Measurements from ENCODE around the gene GNAL.
A peak's percentile ranks its signal among the peaks of the same experiment; 100 is the strongest.
"Not testable (repeated sequence)": the region's sequence is repeated elsewhere in the genome, so short reads cannot be mapped to it uniquely, and the experiment has no call there.

Gene GNAL

GRCh38 chr18:11849841-11850634 is 161.0 kb downstream of the GNAL start:
- peak; percentile 78 for DNase-seq (ENCODE audit: low spot score)

GRCh38 chr18:11850821-11851145 is 161.7 kb downstream of the GNAL start:
- peak; percentile 46 for DNase-seq (ENCODE audit: low spot score)

GRCh38 chr18:11851146-11851805 is 162.2 kb downstream of the GNAL start, which contains the start of gene CHMP1B:
TSS of gene CHMP1B (plus strand) at chr18:11851413. CDS start at chr18:11851512, 99 bp downstream.
- peak; percentile 95 for DNase-seq (ENCODE audit: low spot score)

GRCh38 chr18:11851806-11852337 is 162.8 kb downstream of the GNAL start:
- peak; percentile 44 for DNase-seq (ENCODE audit: low spot score)

GRCh38 chr18:11854554-11854953 is 165.5 kb downstream of the GNAL start:
- not testable (repeated sequence) for DNase-seq (ENCODE audit: low spot score)

GRCh38 chr18:11857177-11857887 is 168.3 kb downstream of the GNAL start:
- peak; percentile 97 for DNase-seq (ENCODE audit: low spot score)

GRCh38 chr18:11859282-11859830 is 170.3 kb downstream of the GNAL start:
- no peak for DNase-seq (ENCODE audit: low spot score)

GRCh38 chr18:11859903-11860407 is 170.9 kb downstream of the GNAL start:
- peak; percentile 96 for DNase-seq (ENCODE audit: low spot score)

- no peak for DNase-seq (ENCODE audit: low spot score)
Observed at GRCh38 chr18:11860594-11861450, 171.8 kb downstream of the GNAL start.

- no peak for DNase-seq (ENCODE audit: low spot score)
Observed at GRCh38 chr18:11861583-11862288, 172.7 kb downstream of the GNAL start.

GRCh38 chr18:11862468-11863137 is 173.5 kb downstream of the GNAL start:
- DNase-seq (ENCODE audit: low spot score) = no peak

GRCh38 chr18:11864471-11864870 is 175.4 kb downstream of the GNAL start:
- DNase-seq (ENCODE audit: low spot score) = no peak

GRCh38 chr18:11865071-11865470 is 176.0 kb downstream of the GNAL start:
- no peak for DNase-seq (ENCODE audit: low spot score)

- DNase-seq (ENCODE audit: low spot score) = no peak
Observed at GRCh38 chr18:11866329-11866728, 177.3 kb downstream of the GNAL start.

- DNase-seq (ENCODE audit: low spot score) = no peak
Observed at GRCh38 chr18:11866764-11867163, 177.7 kb downstream of the GNAL start.

- no peak for DNase-seq (ENCODE audit: low spot score)
Observed at GRCh38 chr18:11868230-11868629, 179.2 kb downstream of the GNAL start.

GRCh38 chr18:11871501-11871900 is 182.4 kb downstream of the GNAL start:
- DNase-seq (ENCODE audit: low spot score) = peak; percentile 80

- DNase-seq (ENCODE audit: low spot score) = peak; percentile 81
Observed at GRCh38 chr18:11872479-11873136, 183.5 kb downstream of the GNAL start.

GRCh38 chr18:11873670-11874340 is 184.7 kb downstream of the GNAL start:
- no peak for DNase-seq (ENCODE audit: low spot score)
